Measurements from ENCODE around the gene DARS1.

- TF ChIP-seq EZH2 (conservative IDR thresholded peaks at IDR 0.05; ENCODE audit: low read depth, low read length) (no peak), ZNF597 (CRISPR knock-in tag; IDR thresholded peaks at IDR 0.05) (no peak), E2F1 (CRISPR knock-in tag; IDR thresholded peaks at IDR 0.05) (no peak)
Measured at GRCh38 chr2:136032192-136032591, 46.8 kb upstream of the DARS1 start.
